Right ventricle myocardium inferior (tissue), 1 donor: Measurements from ENCODE around the gene SRSF1. TPM values are rescaled to one million over a fixed set of nuclear protein-coding genes. Genes with fewer than 3 reads are reported as not detected.
"Not testable (repeated sequence)": the region's sequence is repeated elsewhere in the genome, so short reads cannot be mapped to it uniquely, and the experiment has no call there.

Experiments used
- ATAC-seq: fragments of 200-7000 bp; cut with Tn5 transposase; one replicate; pipeline ENCODE4 v1.9.1; 2020; ENCODE audit warnings: mild to moderate bottlenecking, moderate library complexity
- DNase-seq: peaks from one replicate; pipeline ENCODE4 v3.0.0; 2021; ENCODE audit errors: missing footprints
- intact Hi-C: fragments of 100-400 bp; cut with DNase I; formaldehyde crosslinking; loops from one replicate; pipeline ENCODE4 v1.11.0; 2022
- total RNA-seq: library from RNA; stranded (reverse); fragmentation: NEBNext Ultra II Directional; extraction: Animal tissue kit (Norgen Biotek cat#: 25700); gene quantifications from one replicate; pipeline ENCODE4 v1.2.1, GENCODE V29; 2021
- donor health status: DM: no; HTN: yes; CAD: no; lungs with severe emphysema.

Gene SRSF1
- total RNA-seq, 1 donor from 2014 or later, result 92.8 TPM

GRCh38 chr17:57976594-57976993, 30.5 kb downstream of the SRSF1 start:
- intact Hi-C loops, result no loop called here
- DNase-seq (no peak), ATAC-seq (no peak)

- ATAC-seq (peak; percentile 63), DNase-seq (no peak)
- intact Hi-C loops, result no loop called here
Measured at GRCh38 chr17:57975044-57975443, 32.0 kb downstream of the SRSF1 start.

- intact Hi-C loops, DNase-seq: not testable (repeated sequence)
- peak; percentile 47 for ATAC-seq
Measured at GRCh38 chr17:57974053-57974824, 32.8 kb downstream of the SRSF1 start.

- intact Hi-C loops, result no loop called here
- DNase-seq, result no peak
- no peak for ATAC-seq
Measured at GRCh38 chr17:57972151-57972550, 34.9 kb downstream of the SRSF1 start.

GRCh38 chr17:57971572-57971971, 35.5 kb downstream of the SRSF1 start:
- ATAC-seq (no peak), DNase-seq (no peak)
- intact Hi-C loops, result no loop called here

- intact Hi-C loops, result no loop called here
- DNase-seq (no peak), ATAC-seq (no peak)
Measured at GRCh38 chr17:57970710-57971109, 36.3 kb downstream of the SRSF1 start.

GRCh38 chr17:57968456-57968855, 38.6 kb downstream of the SRSF1 start:
- intact Hi-C loops, result no loop called here
- ATAC-seq, result no peak
- no peak for DNase-seq

- DNase-seq (no peak), ATAC-seq (peak; percentile 43)
- intact Hi-C loops, result no loop called here
Measured at GRCh38 chr17:57966875-57967274, 40.2 kb downstream of the SRSF1 start.

- intact Hi-C loops, result no loop called here
- ATAC-seq (no peak), DNase-seq (no peak)
Measured at GRCh38 chr17:57966246-57966645, 40.8 kb downstream of the SRSF1 start.

- intact Hi-C loops, result no loop called here
- ATAC-seq, result no peak
- DNase-seq, result no peak
Measured at GRCh38 chr17:57965521-57966160, 41.4 kb downstream of the SRSF1 start.

GRCh38 chr17:57963149-57963511, 43.9 kb downstream of the SRSF1 start:
- intact Hi-C loops, result no loop called here
- DNase-seq (no peak), ATAC-seq (no peak)

- ATAC-seq (no peak), DNase-seq (no peak)
- intact Hi-C loops, result no loop called here
Measured at GRCh38 chr17:57962279-57963148, 44.5 kb downstream of the SRSF1 start.

GRCh38 chr17:57959929-57960328, 47.1 kb downstream of the SRSF1 start:
- ATAC-seq, result no peak
- intact Hi-C loops, result no loop called here
- no peak for DNase-seq

GRCh38 chr17:57958391-57958790, 48.7 kb downstream of the SRSF1 start:
- ATAC-seq, intact Hi-C loops, DNase-seq: not testable (repeated sequence)

GRCh38 chr17:57957886-57958285, 49.2 kb downstream of the SRSF1 start:
- no peak for DNase-seq
- intact Hi-C loops, result no loop called here

GRCh38 chr17:57957120-57957850, 49.8 kb downstream of the SRSF1 start:
- DNase-seq (no peak), ATAC-seq (no peak)
- intact Hi-C loops, result no loop called here

More at GRCh38 chr17:57957886-57958285, 49.2 kb downstream of the SRSF1 start:
- no peak for ATAC-seq

- intact Hi-C loops, result no loop called here
Measured at GRCh38 chr17:57956291-57957119, 50.5 kb downstream of the SRSF1 start.

More at GRCh38 chr17:57956291-57957119, 50.5 kb downstream of the SRSF1 start:
- no peak for DNase-seq
- ATAC-seq, result no peak
